ENCODE data around the gene GORASP2.

Gene GORASP2

GRCh38 chr2:171008550-171009205 lies 79.6 kb downstream of the GORASP2 start:
- no peak for DNase-seq

- DNase-seq: no peak
These were observed 80.3 kb downstream of the GORASP2 start for GRCh38 chr2:171009386-171009785.

- DNase-seq: no peak
These were observed 84.8 kb downstream of the GORASP2 start for GRCh38 chr2:171013851-171014250.

GRCh38 chr2:171016125-171016524 lies 87.1 kb downstream of the GORASP2 start:
- DNase-seq: no peak

All from NCI-H446 (cell line).